T-helper 1 cell (primary cell): ENCODE results near the gene SHANK3.
"Not testable (repeated sequence)": the region's sequence is repeated elsewhere in the genome, so short reads cannot be mapped to it uniquely, and the experiment has no call there.

Experiments
- DNase-seq, 5 donors: peaks; one replicate each; pipeline ENCODE4 v3.0.0-alpha.2; 2012 to 2020

Gene SHANK3

GRCh38 chr22:50654664-50655063, 18.0 kb upstream of the SHANK3 start:
- DNase-seq, result not testable (repeated sequence)

- DNase-seq, result no peak
Observed at GRCh38 chr22:50656122-50657070, 16.2 kb upstream of the SHANK3 start.

GRCh38 chr22:50657925-50658324, 14.7 kb upstream of the SHANK3 start:
- DNase-seq, result no peak

GRCh38 chr22:50659711-50660110, 12.9 kb upstream of the SHANK3 start:
- DNase-seq, result not testable (repeated sequence)

GRCh38 chr22:50660306-50660705, 12.3 kb upstream of the SHANK3 start:
- no peak for DNase-seq

GRCh38 chr22:50665212-50665611, 7.4 kb upstream of the SHANK3 start:
- no peak for DNase-seq

- DNase-seq, result no peak
Observed at GRCh38 chr22:50665738-50666137, 6.9 kb upstream of the SHANK3 start.

- DNase-seq, result no peak
Observed at GRCh38 chr22:50670513-50670912, 2.1 kb upstream of the SHANK3 start.

GRCh38 chr22:50670914-50671538, 1.6 kb upstream of the SHANK3 start:
- DNase-seq, result no peak

GRCh38 chr22:50671641-50672040, 982 bp upstream of the SHANK3 start:
- DNase-seq, result no peak

- DNase-seq, result no peak
Observed at GRCh38 chr22:50672041-50672440, 582 bp upstream of the SHANK3 start.

GRCh38 chr22:50673231-50674129, 857 bp downstream of the SHANK3 start:
- peak in 1 of 5 donors; percentile 19 for DNase-seq

GRCh38 chr22:50674130-50674500, 1.5 kb downstream of the SHANK3 start:
- DNase-seq, result no peak

GRCh38 chr22:50674606-50675552, 2.3 kb downstream of the SHANK3 start:
- DNase-seq, result no peak

GRCh38 chr22:50675553-50676179, 3.0 kb downstream of the SHANK3 start:
- no peak for DNase-seq

- no peak for DNase-seq
Observed at GRCh38 chr22:50676180-50676636, 3.6 kb downstream of the SHANK3 start.

- no peak for DNase-seq
Observed at GRCh38 chr22:50676661-50677492, 4.3 kb downstream of the SHANK3 start.

- no peak for DNase-seq
Observed at GRCh38 chr22:50677493-50678217, 5.0 kb downstream of the SHANK3 start.

- no peak for DNase-seq
Observed at GRCh38 chr22:50678218-50678650, 5.6 kb downstream of the SHANK3 start.
